Mesothelial cell of epicardium (in vitro differentiated cells): ENCODE measurements around the gene BACE2. TPM values are rescaled to one million over a fixed set of nuclear protein-coding genes. Genes with fewer than 3 reads are reported as not detected.

Source experiments
- DNase-seq, 2 experiments: peaks; one replicate each; pipeline ENCODE4 v3.0.0; 2021; ENCODE audit warnings: low spot score in 2 of 2; ENCODE audit not compliant: unreplicated experiment in 2 of 2
- H3K27ac Mint-ChIP-seq: 2 replicates; pipeline ENCODE4 v1.8.0; 2021; ENCODE audit warnings: mixed read lengths
- H3K27me3 Mint-ChIP-seq: 2 replicates; pipeline ENCODE4 v1.8.0; 2021; ENCODE audit warnings: low read depth, mixed read lengths
- H3K36me3 Mint-ChIP-seq: 2 replicates; pipeline ENCODE4 v1.8.0; 2021; ENCODE audit warnings: mixed read lengths
- H3K4me1 Mint-ChIP-seq: 2 replicates; pipeline ENCODE4 v1.8.0; 2021; ENCODE audit warnings: mixed read lengths
- H3K4me3 Mint-ChIP-seq: 2 replicates; pipeline ENCODE4 v1.8.0; 2021; ENCODE audit warnings: mild to moderate bottlenecking, moderate library complexity, mixed read lengths
- H3K9me3 Mint-ChIP-seq: 2 replicates; pipeline ENCODE4 v1.8.0; 2021; ENCODE audit warnings: mixed read lengths
- total RNA-seq: library from RNA; stranded (reverse); gene quantifications from 3 replicates; pipeline ENCODE4 v1.2.1, GENCODE V29; 2021
- TF ChIP-seq, protein P1 (sequence below): fragments of 200-600 bp; sonication (generic); IDR thresholded peaks from one replicate; pipeline ENCODE4 v1.5.0; 2021; ENCODE audit warnings: antibody characterized with exemption; ENCODE audit not compliant: unreplicated experiment

BACE2 gene
- total RNA-seq, 1 donor from 2014 or later = 31.3 TPM

DNA sequence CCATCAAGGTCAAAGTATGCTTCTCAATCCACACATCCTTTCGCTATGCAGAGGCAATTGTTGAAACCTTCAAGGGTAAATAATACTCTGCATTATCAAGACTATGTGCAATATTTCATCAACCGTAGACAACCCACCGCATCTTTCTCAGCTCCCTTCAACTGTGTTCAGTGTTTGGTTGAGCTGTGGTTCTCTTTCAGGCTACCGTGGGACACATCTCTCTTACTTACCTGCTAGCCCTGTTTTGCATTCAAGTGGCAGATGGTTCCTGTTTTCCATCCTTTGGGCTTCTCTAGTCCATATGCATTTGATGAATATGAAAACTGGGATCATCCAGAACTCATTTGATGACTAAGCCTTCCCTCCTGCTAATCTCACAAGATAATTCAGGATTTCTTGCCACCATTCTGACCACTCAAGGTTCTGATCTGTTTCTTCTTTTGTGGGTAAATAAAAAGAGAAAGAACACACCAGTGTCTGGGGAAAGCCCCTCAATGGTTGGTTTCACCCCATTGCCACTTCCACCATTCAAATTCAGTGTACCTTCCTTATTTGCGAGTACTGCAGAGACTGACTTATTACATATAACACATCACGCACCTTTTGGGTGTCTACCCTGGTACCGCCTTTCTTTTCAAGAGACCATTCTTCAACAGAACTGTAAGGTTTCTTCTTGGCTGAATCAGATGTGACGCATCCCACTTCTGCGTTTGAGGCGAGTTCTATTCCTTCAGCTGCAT lies 61.7 kb downstream of the BACE2 start:
- TF ChIP-seq, protein P1, sequence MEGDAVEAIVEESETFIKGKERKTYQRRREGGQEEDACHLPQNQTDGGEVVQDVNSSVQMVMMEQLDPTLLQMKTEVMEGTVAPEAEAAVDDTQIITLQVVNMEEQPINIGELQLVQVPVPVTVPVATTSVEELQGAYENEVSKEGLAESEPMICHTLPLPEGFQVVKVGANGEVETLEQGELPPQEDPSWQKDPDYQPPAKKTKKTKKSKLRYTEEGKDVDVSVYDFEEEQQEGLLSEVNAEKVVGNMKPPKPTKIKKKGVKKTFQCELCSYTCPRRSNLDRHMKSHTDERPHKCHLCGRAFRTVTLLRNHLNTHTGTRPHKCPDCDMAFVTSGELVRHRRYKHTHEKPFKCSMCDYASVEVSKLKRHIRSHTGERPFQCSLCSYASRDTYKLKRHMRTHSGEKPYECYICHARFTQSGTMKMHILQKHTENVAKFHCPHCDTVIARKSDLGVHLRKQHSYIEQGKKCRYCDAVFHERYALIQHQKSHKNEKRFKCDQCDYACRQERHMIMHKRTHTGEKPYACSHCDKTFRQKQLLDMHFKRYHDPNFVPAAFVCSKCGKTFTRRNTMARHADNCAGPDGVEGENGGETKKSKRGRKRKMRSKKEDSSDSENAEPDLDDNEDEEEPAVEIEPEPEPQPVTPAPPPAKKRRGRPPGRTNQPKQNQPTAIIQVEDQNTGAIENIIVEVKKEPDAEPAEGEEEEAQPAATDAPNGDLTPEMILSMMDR = no peak
- H3K4me1 Mint-ChIP-seq = peaks cover 9% of the 10 kb centered on the region
- no peak for DNase-seq
- H3K9me3 Mint-ChIP-seq = no peaks in the 10 kb centered on the region
- H3K27ac Mint-ChIP-seq = no peak overlapping the region
- H3K36me3 Mint-ChIP-seq = peaks cover 27% of the 10 kb centered on the region
- no peak overlapping the region for H3K4me3 Mint-ChIP-seq
- no peaks in the 10 kb centered on the region for H3K27me3 Mint-ChIP-seq

DNA sequence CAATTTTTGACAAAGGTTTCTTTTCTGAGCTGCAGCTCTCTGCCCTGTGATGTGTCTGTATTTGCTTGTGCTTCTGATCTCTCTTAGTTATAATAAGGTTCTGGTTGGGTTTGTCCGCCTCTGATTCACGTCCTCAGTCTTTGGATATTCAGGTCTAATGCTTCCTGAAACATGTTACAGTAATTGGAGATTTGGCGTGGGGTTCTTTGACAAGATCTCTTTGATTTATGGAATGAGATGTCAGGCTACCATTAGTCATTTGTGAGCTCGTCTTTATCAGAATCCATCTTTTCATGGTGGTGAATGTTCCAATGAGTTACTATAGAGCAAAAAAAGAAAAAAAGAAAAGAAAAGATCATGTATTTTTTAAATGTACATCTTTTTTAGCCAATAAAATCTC lies 62.5 kb downstream of the BACE2 start:
- H3K4me3 Mint-ChIP-seq = no peak overlapping the region
- no peak overlapping the region for H3K27ac Mint-ChIP-seq
- H3K27me3 Mint-ChIP-seq = no peaks in the 10 kb centered on the region
- H3K36me3 Mint-ChIP-seq = peaks cover 27% of the 10 kb centered on the region
- H3K9me3 Mint-ChIP-seq = no peaks in the 10 kb centered on the region
- TF ChIP-seq, protein P1 = no peak
- peaks cover 16% of the 10 kb centered on the region for H3K4me1 Mint-ChIP-seq
- DNase-seq = no peak

DNA sequence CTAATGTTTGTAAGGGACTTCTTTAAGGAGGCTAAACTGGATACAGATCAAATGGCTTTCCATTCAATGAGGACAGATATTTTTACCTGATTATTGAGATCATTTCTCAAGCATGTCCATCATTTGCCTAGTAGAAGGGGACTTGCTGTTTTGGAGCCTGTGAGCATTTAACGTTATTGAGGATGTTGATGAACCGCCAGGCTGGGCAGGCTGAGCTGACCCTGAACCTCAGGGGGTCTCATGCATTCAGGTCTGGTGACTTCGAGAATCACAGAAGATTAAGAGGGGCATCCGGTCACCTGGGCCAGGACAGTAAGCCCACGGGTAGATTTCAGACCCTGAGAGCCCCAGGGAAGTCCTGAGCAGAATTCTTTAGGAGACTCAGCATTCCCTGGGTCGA lies 63.1 kb downstream of the BACE2 start:
- peaks cover 16% of the 10 kb centered on the region for H3K4me1 Mint-ChIP-seq
- TF ChIP-seq, protein P1 = no peak

DNA sequence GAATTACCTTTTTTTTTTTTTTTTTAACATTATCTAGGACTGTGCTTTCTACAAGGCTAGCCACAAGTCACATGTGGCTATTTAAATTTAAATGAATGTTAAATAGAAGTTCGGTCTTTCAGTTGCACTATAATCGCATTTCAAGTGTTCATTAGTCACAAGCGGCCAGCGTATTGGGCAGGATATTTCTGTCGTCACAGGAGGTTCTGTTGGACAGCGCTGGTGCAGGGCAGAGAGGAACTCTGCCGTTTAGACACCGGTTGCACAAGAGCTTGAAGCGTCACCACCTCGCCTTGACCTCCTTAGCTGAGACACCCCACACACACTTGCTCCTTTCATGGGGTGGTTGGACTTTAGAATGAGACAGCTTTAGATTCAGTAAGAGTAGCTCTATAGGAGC lies 64.1 kb downstream of the BACE2 start:
- H3K27me3 Mint-ChIP-seq = no peaks in the 10 kb centered on the region
- H3K36me3 Mint-ChIP-seq = peaks cover 24% of the 10 kb centered on the region
- H3K9me3 Mint-ChIP-seq = no peaks in the 10 kb centered on the region

More for the DNA sequence above, 63.1 kb downstream of the BACE2 start:
- Mint-ChIP-seq H3K36me3 (peaks cover 26% of the 10 kb centered on the region), H3K4me3 (no peak overlapping the region), H3K27me3 (no peaks in the 10 kb centered on the region), H3K9me3 (no peaks in the 10 kb centered on the region), H3K27ac (no peak overlapping the region)
- no peak for DNase-seq

DNA sequence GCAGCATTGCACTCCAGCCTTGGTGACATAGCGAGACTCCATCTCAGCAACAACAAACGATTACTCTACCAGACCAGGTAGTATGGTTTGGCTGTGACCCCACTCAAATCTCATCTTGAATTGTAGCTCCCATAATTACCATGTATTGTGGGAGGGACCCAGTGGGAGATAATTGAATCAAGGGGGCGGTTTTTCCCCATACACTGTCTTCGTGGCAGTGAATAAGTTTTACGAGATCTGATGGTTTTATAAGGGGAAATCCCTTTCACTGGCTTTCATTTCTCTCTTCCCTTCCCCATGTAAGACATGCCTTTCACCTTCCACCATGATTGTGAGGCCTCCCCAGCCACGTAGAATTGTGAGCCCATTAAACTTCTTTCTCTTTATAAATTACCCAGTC lies 66.0 kb downstream of the BACE2 start:
- H3K4me3 Mint-ChIP-seq = no peak overlapping the region
- H3K36me3 Mint-ChIP-seq = peaks cover 20% of the 10 kb centered on the region
- peak overlapping the region; percentile 43 for H3K27ac Mint-ChIP-seq
- no peak for DNase-seq
- TF ChIP-seq, protein P1 = no peak
- H3K27me3 Mint-ChIP-seq = no peaks in the 10 kb centered on the region
- H3K4me1 Mint-ChIP-seq = peaks cover 13% of the 10 kb centered on the region
- H3K9me3 Mint-ChIP-seq = no peaks in the 10 kb centered on the region

More for the DNA sequence above, 64.1 kb downstream of the BACE2 start:
- no peak overlapping the region for H3K4me3 Mint-ChIP-seq
- peaks cover 16% of the 10 kb centered on the region for H3K4me1 Mint-ChIP-seq
- no peak for DNase-seq
- TF ChIP-seq, protein P1 = no peak
- H3K27ac Mint-ChIP-seq = no peak overlapping the region
